HG02588 (cell line): ENCODE data around the gene FASLG.
"Not testable (repeated sequence)": the region's sequence is repeated elsewhere in the genome, so short reads cannot be mapped to it uniquely, and the experiment has no call there.

Experiments
- ATAC-seq: cut with Tn5 transposase; IDR thresholded peaks from one replicate; pipeline ENCODE4 v1.9.1; 2021; ENCODE audit warnings: mild to moderate bottlenecking, moderate library complexity; ENCODE audit not compliant: unreplicated experiment

Gene FASLG, protein sequence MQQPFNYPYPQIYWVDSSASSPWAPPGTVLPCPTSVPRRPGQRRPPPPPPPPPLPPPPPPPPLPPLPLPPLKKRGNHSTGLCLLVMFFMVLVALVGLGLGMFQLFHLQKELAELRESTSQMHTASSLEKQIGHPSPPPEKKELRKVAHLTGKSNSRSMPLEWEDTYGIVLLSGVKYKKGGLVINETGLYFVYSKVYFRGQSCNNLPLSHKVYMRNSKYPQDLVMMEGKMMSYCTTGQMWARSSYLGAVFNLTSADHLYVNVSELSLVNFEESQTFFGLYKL

DNA sequence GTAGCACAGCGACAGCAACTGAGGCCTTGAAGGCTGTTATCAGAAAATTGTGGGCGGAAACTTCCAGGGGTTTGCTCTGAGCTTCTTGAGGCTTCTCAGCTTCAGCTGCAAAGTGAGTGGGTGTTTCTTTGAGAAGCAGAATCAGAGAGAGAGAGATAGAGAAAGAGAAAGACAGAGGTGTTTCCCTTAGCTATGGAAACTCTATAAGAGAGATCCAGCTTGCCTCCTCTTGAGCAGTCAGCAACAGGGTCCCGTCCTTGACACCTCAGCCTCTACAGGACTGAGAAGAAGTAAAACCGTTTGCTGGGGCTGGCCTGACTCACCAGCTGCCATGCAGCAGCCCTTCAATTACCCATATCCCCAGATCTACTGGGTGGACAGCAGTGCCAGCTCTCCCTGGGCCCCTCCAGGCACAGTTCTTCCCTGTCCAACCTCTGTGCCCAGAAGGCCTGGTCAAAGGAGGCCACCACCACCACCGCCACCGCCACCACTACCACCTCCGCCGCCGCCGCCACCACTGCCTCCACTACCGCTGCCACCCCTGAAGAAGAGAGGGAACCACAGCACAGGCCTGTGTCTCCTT, at the start of gene FASLG:
Gene FASLG, plus strand, starts transcription at position 233 of the 583 bp plus-strand sequence. Its CDS starts 99 bp downstream, at position 332.
- ATAC-seq, result no peak

DNA sequence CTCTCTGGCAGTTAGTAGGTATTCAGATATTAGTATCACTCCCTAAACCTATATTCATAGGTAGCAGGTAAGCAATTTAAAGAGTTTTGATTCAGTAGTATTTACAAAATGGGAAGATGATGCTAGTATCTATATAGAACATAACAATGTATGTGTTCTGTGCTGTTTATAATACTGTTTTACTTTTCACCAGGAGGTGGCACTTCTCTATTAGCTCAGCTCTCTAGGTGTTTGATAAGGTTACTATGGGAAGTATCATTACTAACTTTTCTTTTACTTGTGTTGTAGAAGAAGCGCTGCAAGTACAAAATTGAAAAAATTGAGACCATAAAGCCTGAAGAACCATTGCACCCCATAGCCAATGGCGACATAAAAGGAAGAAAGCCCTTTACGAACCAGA, 49.4 kb upstream of the FASLG start:
- no peak for ATAC-seq

DNA sequence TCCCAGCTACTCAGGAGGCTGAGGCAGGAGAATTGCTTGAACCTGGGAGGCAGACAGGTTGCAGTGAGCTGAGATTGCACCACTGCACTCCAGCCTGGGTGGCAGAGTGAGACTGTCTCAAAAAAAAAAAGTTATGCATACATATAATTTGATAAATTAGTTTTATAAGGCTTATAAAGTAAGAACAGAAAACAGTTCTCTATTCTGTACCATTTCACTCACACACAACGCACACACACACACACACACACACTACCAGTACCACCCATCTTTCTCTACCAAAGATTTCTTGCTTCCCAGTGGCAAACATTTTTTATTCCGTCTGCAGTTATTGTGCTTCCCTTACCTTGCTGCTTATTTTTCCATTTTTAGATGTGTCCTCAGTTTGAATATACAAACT, 46.4 kb upstream of the FASLG start:
- ATAC-seq, result no peak

GRCh38 chr1:172613294-172613693, 45.6 kb upstream of the FASLG start:
- no peak for ATAC-seq

DNA sequence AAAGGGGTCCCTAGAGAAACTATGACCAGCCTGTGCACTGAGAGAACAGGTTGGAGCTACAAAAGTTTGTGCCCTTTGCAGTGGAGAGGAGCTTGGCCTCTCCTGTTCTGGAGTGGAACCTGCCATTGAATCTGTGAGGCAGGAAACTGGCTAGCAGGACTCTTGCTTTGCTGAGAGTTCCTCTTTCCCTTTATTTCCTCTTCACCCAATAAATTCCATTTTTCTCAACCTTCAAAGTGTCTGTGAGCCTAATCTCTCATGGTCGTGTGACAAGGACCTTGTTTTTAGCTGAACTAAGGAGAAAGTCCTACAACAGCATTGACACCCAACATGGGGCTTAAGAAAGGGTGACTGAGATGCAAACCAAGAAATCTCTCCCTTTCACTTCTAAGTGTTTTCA, 42.7 kb upstream of the FASLG start:
- ATAC-seq, result no peak

DNA sequence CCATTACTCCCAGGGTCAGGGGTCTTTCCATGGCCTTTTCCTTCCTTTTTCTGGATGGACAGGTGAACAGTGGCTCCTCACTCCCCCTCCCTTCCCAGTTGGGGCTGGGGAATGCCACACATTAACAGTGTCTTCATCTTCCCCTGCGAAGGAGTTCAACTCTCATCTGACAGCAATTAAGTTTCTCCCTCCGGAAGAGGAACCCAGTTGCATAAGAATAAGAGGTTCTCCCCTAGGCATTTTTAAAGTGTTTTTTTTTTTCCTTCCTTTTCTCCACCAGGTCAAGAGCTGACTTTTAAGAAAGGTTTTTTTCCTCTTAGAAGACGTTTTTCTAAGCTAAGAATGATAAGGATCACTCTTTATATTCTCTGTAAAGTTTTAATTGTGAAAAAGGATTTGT, 42.3 kb upstream of the FASLG start:
- no peak for ATAC-seq

DNA sequence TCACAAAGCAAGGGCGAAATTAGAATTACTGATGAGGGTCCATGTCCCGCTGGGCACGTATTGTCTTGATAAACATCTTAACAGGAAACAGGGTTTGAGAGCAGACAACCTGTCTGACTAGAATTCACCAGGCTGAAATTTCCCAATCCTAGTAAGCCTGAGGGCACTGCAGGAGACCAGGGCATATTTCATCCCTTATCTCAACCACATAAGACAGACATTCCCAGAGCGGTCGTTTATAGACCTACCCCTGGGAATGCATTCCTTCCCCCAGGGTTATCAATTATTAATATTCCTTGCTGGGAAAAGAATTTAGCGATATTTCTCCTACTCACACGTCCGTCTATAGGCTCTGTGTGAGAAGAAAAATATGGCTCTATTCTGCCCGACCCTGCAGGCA, 38.3 kb upstream of the FASLG start:
- not testable (repeated sequence) for ATAC-seq

GRCh38 chr1:172622541-172622940, 36.4 kb upstream of the FASLG start:
- ATAC-seq, result no peak

DNA sequence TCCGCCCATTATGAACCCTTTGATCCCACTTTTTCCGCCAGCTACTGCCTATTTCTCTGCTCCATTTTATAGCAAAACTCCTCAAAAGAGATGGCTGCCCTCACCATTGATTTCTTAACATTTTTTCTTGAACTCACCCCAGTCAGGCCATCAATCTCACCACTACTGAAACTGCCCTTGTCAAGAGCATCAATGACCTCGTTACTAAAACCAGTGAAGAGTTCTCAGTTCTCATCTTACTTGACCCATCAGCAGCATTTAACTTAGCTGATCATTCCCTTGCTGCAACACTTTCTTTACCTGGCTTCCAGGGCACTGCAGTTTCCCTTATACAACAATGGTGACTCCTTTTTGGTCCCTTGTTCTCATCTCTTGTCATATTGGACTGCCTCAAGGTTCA, 35.2 kb upstream of the FASLG start:
- ATAC-seq, result no peak

- no peak for ATAC-seq
Measured at GRCh38 chr1:172626845-172627244, 32.1 kb upstream of the FASLG start.

DNA sequence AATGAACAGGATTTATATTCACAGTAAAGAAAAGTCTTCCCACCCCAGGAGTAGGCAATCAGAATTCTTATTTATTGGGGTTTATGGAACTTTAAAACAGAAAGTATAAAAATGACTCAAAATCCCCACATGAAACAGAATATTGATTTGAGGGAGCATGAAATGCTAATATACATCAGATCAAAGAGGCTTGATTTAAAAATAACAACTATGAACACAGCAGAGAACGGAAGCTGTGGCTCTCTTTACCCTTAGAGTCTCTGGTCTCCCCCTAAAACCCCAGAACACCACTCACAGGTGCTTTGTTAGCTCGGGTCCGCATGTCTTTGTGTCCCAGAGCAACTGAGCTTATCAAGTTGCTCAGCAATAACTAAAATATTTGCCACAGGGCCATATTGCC, 31.2 kb upstream of the FASLG start:
- ATAC-seq, result no peak

DNA sequence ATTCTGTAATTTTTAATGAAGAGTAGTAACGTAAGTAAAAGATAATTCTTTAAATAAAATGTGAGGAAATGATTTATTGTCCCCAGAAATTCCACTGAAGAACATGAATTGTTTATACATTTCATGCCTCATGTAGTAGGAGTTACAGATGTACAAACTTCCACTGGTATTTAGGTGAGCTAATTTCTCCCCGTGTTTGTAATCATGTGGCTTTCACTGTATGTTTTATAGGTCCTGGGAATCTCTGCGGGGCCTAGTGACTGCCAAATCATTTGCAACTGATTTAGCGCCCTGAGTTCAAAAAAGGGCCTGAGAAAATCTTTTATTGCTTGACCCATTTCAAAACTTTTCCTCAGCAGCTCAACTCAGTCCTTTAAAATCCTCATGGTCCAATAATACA, 30.5 kb upstream of the FASLG start:
- ATAC-seq, result no peak

DNA sequence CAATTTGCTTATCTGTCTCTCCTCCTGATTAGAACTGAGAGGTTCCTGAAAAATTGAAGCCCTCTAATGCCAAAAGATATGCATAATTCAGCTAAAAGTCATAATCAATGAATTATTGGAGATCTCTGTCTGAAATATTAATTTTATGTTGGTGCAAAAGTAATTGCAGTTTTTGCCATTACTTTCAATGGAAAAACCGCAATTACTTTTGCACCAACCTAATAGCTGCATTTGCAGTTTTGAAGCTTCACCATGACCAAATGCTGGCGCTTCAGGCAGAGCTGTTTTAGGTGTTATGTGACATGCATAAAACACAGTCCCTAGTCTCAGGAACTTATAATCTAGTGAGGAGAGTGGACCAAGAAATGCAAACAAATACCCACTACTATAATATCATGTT, 29.7 kb upstream of the FASLG start:
- no peak for ATAC-seq

GRCh38 chr1:172629638-172630037, 29.3 kb upstream of the FASLG start:
- no peak for ATAC-seq

GRCh38 chr1:172630056-172630818, 28.7 kb upstream of the FASLG start:
- no peak for ATAC-seq

DNA sequence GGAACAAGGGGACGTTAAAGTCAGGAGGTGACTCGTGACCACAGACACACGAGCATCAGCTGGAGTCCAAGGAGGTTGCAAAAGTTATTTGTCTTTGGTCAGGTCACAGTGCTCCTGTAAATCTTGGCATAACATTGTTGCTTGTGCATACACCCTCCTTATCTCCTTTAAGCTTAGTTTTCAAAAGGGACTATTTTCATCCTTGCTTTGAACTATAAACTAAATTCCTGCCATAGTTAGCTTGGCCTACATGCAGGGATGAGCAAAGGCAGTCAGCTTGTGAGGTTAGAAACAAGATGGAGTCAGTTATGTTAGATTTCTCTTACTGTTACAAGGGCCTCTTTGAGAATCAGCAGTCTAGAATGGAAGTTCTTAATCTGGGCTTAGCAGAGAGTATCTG, 28.0 kb upstream of the FASLG start:
- no peak for ATAC-seq

DNA sequence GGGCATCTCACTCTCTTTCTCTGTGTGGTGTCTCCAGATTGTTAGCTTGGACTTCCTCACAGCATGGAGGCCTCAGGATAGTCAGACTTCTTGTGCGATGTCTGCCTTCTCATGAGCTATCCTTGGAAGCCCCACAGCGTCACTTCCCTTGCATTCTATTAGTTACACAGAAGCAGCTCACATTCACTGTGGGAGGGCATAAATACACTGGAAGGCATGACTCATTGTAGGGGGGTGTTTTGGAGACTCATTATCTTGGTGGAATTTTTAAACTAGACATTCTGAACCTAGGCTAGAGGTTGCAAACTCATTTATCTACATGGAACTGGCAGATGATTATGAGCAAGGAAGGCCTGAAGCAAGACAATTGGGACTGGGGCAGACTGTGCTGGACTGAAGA, 21.4 kb upstream of the FASLG start:
- ATAC-seq, result no peak

DNA sequence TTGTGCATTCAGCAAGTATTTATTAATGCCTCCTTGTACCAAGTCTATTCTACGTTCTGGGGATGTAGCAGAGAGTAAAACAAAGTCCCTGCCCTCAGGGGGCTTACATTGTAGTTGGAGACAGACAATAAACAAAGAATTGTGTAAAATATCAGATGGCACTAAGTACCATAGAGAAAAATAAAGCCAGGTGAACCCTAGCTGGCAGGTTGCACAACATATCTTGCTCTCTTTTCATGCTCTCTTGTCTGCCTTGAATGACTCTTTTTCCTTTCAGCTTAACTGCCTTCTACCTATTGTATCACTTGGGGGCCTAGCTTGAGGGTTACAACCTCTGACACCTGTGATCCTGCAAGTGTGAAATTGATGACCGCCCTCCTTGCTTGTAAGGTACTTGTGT, 20.7 kb upstream of the FASLG start:
- no peak for ATAC-seq

- ATAC-seq, result peak; percentile 83
Measured at GRCh38 chr1:172638885-172639831, 19.7 kb upstream of the FASLG start.

DNA sequence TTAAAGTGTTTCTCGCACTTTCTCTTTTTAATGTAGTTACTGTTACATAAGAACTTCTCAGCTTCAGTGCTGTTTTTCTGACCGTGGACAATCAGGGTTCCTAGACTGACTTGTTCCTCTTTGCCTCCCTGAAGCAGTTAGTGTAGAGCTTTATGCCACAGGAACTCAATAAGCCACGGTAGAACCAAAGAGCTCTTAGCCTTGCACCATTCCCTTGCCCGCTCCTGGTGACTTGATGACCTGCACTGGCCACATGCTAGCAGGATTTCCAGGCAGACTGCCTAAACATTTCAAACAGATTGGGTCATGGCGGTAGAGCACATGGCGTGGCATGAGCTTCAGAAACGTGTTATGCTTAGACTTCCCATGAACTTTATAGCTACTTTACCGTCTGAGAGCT, 18.8 kb upstream of the FASLG start:
- ATAC-seq, result no peak

GRCh38 chr1:172641492-172641891, 17.4 kb upstream of the FASLG start:
- no peak for ATAC-seq
